HG03521 (cell line): Measurements from ENCODE around the gene GMPR.
"Not testable (repeated sequence)": the region's sequence is repeated elsewhere in the genome, so short reads cannot be mapped to it uniquely, and the experiment has no call there.

ENCODE experiments used
- ATAC-seq: cut with Tn5 transposase; IDR thresholded peaks from one replicate; pipeline ENCODE4 v1.9.1; 2021; ENCODE audit warnings: mild to moderate bottlenecking, moderate library complexity; ENCODE audit not compliant: unreplicated experiment

Gene GMPR

GRCh38 chr6:16244869-16245451 is 6.6 kb downstream of the GMPR start:
- ATAC-seq = no peak

- ATAC-seq = no peak
These were observed 10.0 kb downstream of the GMPR start for GRCh38 chr6:16248271-16248853.

GRCh38 chr6:16249971-16250370 is 11.6 kb downstream of the GMPR start:
- no peak for ATAC-seq

- ATAC-seq = no peak
These were observed 13.3 kb downstream of the GMPR start for GRCh38 chr6:16251706-16252105.

- no peak for ATAC-seq
These were observed 14.4 kb downstream of the GMPR start for GRCh38 chr6:16252686-16253299.

GRCh38 chr6:16253399-16254144 is 15.2 kb downstream of the GMPR start:
- ATAC-seq = no peak

GRCh38 chr6:16254535-16254934 is 16.1 kb downstream of the GMPR start:
- no peak for ATAC-seq

- no peak for ATAC-seq
These were observed 18.4 kb downstream of the GMPR start for GRCh38 chr6:16256781-16257180.

- ATAC-seq = no peak
These were observed 19.8 kb downstream of the GMPR start for GRCh38 chr6:16257999-16258708.

- ATAC-seq = no peak
These were observed 20.3 kb downstream of the GMPR start for GRCh38 chr6:16258709-16259075.

- ATAC-seq = not testable (repeated sequence)
These were observed 21.2 kb downstream of the GMPR start for GRCh38 chr6:16259604-16260003.

GRCh38 chr6:16260602-16261001 is 22.2 kb downstream of the GMPR start:
- ATAC-seq = not testable (repeated sequence)

GRCh38 chr6:16262773-16263172 is 24.4 kb downstream of the GMPR start:
- not testable (repeated sequence) for ATAC-seq

- ATAC-seq = not testable (repeated sequence)
These were observed 25.2 kb downstream of the GMPR start for GRCh38 chr6:16263464-16264099.

GRCh38 chr6:16264785-16265184 is 26.4 kb downstream of the GMPR start:
- ATAC-seq = no peak

- no peak for ATAC-seq
These were observed 27.3 kb downstream of the GMPR start for GRCh38 chr6:16265351-16266341.

GRCh38 chr6:16267428-16268263 is 29.3 kb downstream of the GMPR start:
- ATAC-seq = no peak

GRCh38 chr6:16269442-16270070 is 31.2 kb downstream of the GMPR start:
- ATAC-seq = not testable (repeated sequence)
